ENCODE data around the gene FADS2.
"Not testable (repeated sequence)": the region's sequence is repeated elsewhere in the genome, so short reads cannot be mapped to it uniquely, and the experiment has no call there.

Gene FADS2

DNA sequence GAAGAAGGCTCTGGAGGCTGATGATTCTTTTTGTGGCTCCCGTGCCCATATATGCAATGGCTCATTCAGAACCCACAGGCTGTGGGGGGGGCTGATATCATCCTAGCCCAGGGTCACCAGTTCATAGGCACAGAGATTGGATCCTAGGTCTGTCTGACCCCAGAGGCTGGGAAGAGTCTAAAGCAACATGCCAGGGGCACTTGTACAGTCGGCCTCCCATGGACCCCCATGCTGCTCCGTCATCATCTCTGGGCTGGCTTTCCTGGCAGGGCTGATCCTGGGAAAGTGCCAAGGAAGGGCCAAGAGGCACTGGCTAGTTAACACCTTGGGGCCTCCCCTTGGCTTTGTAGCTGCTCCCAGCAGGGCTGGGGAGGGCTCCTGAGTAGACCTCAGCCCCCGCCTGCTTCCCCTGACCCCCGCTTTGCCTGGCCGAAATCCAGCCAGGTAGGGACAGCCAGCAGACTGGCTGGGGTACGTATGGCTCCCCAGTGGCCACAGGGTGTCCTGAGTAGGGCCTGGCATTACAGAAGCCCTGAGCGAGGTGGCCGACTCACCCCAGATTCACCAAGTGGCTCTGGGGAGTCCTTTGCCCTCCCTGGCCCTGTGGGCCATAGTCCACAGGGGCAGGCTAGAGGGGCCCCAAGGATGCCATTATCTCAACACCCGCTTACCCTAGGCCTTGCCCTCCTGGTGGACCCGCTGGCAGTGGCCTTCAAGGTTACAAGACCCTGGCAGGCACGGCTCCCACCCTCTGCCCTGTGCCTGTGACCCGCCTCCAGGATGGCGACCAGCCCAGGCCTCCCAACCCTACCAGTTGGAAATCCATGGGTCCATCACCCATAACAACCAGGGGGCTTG lies 40.7 kb downstream of the FADS2 start:
- DNase-seq (ENCODE audit: low spot score) = no peak

DNA sequence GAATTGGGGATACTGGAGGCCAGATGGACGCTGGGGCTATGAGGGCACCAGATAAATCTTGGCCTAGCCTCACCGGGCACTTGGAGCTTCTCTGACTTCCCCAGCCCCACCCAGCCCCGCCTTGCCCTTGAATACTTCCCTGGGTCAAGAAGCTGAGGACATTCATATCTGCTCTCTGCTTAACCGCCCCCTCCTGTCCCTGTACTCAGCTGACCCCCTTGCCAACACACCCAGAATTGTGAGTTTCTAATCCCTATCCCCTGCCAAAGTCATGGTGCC lies 41.3 kb downstream of the FADS2 start:
- no peak for DNase-seq (ENCODE audit: low spot score)

DNA sequence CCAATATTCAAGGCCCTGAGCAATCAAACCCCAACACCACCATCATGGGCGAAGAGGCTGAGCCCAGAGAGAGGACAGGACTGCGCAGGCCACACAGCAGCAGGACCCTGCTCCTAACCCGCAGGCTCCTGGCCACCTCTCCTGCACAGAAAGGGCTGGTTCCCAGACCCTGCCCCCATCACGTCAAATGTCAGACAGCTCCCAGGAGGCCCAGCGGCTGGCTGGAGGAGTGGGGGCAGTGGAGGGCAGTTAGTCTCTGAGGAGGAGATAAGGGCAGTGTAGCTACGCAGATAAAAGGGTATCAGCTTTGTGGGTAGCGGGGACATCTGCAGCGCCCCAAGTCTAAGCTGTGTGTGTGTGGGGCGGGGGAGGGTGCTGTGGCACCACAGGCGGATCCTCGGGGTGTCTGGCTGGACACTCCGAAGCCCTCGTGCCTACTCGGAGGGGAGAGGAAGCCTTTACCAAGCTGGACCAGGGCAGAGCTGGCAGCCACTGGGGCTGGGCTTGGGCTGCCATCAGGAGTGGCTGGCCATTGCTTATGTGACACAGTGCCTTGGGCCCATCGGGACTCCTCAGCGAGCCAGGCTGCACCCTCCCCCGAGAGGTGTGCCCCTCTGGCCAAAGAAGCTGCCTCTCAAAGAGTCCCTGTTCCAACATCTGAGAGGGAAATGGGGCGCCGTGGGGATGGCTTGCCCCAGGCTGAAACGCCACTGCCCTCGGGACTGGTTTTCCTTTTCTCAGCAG lies 41.8 kb downstream of the FADS2 start:
- no peak for DNase-seq (ENCODE audit: low spot score)

DNA sequence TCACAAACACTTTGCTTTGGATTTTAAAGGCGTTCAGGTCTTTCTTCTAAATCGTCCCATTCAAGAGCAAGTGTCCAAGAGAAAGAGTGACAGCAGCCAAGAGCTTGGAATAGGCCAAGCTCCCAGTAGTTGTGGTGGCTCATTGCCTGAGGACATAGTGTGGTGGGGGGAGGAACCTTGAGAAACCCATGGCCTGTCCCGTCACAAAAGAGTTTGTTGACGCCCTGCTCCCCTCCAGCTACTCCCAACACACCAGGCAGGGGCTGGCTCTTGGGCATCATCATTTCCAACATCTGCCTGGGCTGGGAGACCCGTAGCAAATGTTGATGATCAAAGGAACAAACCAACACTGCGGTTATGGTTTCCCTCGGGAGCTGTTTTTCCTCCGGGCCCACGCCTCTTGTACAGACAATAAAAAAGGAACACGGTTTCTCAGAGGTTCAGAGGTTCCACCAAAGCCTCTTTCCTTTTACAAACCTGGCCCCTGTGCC lies 42.5 kb downstream of the FADS2 start:
- no peak for DNase-seq (ENCODE audit: low spot score)

DNA sequence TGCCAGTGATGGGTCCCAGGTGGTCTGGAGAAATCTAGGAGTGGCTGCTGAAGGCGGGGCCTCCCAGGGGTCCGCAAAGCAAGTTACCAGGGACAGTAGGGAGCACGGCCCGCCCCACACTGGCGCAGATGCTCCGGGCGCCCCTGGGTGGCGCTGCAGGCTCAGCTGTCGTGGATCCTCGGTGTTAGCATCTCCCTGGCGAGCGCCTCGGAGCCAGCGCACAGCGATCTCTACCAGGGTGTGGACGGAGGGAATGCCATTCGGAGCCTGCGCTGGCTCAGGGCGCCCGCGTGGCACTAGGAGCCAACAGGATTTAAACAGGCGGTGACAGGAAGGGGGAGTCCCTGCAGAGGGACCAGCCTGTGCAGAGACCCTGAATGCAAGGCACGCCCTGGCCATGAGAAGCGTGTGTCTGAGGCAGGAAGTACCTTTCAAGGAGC lies 43.1 kb downstream of the FADS2 start:
- DNase-seq (ENCODE audit: low spot score) = peak; percentile 53

GRCh38 chr11:61872935-61873565 lies 45.0 kb downstream of the FADS2 start:
- DNase-seq (ENCODE audit: low spot score) = no peak

GRCh38 chr11:61873588-61874376 lies 45.7 kb downstream of the FADS2 start:
- no peak for DNase-seq (ENCODE audit: low spot score)

- DNase-seq (ENCODE audit: low spot score) = no peak
Observed at GRCh38 chr11:61874377-61874809, 46.3 kb downstream of the FADS2 start.

GRCh38 chr11:61874853-61875252 lies 46.8 kb downstream of the FADS2 start:
- no peak for DNase-seq (ENCODE audit: low spot score)

DNA sequence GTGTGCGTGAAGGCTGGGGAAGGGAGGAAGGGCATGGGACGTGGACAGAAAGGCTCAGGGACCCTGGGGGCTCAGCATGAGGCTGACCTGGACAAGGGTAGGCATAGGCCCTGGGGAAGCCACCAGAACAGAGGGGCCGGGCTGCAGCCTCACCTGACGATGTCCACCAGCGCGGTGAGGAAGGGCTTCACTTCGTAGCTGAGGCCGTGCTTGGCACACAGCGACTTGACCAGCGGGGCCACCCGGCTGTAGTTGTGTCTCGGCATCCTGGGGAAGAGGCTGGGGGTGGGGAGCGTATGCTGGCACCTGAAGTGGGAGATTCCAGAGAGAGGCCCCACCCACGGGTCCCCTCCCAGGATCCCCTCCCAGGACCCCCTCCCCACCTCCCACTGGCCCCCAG lies 47.6 kb downstream of the FADS2 start:
- DNase-seq (ENCODE audit: low spot score) = no peak

DNA sequence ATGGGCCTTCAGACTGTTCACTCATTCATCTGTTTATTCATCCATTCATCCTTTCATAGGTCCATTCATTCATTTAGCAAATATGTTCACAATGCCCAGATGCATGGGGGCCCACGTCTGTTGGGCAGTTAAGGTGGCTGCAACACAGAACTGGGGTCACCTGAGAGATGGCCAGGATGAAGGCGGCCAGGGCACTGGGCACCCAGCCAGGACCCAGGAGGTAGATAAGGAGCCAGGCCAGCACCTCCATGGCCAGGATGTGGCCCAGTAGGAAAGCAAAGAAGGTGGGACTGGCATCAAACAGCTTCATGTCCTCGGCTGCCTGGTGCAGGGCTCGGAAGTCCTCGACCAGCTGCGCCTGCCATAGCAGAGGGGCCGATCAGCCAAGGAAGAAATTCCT lies 51.1 kb downstream of the FADS2 start:
- no peak for DNase-seq (ENCODE audit: low spot score)

- DNase-seq (ENCODE audit: low spot score) = no peak
Observed at GRCh38 chr11:61880031-61880430, 51.9 kb downstream of the FADS2 start.

GRCh38 chr11:61880454-61880853 lies 52.4 kb downstream of the FADS2 start:
- no peak for DNase-seq (ENCODE audit: low spot score)

- DNase-seq (ENCODE audit: low spot score) = no peak
Observed at GRCh38 chr11:61881397-61881796, 53.3 kb downstream of the FADS2 start.

- DNase-seq (ENCODE audit: low spot score) = not testable (repeated sequence)
Observed at GRCh38 chr11:61882267-61882666, 54.2 kb downstream of the FADS2 start.

DNA sequence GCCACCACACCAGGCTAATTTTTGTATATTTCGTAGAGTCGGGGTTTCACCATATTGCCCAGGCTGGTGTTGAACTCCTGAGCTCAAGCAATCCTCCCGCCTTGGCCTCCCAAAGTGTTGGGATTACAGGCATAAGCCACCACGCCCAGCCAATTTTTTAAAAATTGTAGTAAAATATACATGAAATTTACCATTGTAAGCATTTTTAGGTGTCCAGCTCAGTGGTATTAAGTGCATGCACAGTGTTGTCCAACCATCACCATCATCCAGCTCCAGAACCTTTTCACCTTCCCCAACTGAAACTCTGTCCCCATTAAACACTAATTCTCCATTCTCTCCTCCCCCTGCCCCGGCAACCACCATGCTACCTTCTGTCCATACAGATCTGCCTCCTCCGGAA lies 54.8 kb downstream of the FADS2 start:
- no peak for DNase-seq (ENCODE audit: low spot score)

GRCh38 chr11:61883327-61883726 lies 55.2 kb downstream of the FADS2 start:
- no peak for DNase-seq (ENCODE audit: low spot score)

GRCh38 chr11:61883947-61884346 lies 55.8 kb downstream of the FADS2 start:
- DNase-seq (ENCODE audit: low spot score) = no peak

- DNase-seq (ENCODE audit: low spot score) = no peak
Observed at GRCh38 chr11:61885166-61885778, 57.2 kb downstream of the FADS2 start.

DNA sequence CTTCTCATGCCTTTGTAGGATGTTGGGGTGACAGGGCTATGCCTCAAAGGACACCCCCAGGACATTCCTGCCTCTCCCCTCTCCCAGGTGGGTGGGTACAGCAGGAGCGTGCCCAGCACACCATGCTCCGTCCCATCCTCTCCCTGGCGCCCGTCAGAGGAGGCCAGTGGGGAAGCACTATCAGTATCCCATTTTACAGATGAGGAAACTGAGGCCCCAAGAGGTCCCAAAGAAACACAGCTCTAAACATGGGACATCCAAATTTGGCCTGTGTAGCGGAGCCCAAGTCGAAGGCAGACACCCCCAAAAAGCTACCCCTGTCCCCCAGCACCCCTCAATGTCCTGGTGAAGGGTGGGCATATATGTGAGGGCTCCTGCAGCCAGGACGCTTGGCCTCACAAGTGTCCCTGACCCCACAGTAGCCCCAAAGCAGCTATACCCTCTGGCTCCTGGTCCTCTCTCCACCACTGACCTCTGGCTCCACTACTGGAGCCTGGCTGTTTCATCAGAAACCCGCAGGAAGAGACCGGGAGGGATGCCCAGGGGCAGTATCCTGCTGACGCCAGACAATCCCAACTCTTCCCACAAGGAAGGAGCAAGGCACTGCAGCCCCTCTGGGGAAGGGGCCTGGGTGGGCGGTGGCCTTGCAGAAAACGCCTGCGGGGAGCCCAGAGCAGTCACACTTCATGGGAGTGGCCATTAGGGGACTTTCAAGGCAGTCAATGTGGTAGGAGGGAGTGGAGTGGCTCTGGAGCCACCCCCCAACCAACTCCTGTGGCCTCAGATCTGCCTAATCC lies 57.9 kb downstream of the FADS2 start:
- DNase-seq (ENCODE audit: low spot score) = no peak

DNA sequence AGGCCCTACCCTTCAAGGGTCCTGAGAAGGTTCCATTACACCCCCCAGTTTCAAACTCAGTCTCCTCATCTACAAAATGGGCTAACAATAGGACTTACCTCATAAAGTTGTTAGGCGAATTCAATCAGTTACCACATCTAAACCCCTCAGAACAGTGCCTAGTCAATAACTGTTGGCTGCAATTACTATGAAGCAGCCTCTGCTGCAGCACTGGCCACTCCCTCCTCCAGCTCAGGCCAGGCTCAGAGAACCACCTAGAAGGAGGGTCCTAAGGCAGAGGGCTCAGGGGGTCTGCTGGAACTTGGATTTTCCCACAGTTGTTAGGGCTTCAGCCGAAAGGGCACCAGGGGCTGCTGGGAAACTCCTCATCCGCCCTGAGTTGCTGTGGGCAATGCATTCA lies 58.5 kb downstream of the FADS2 start:
- DNase-seq (ENCODE audit: low spot score) = no peak

All from pons (tissue), 1 donor.